ENCODE data around the gene TRIML2. TPM values are rescaled to one million over a fixed set of nuclear protein-coding genes. Genes with fewer than 3 reads are reported as not detected.
A peak's percentile ranks its signal among the peaks of the same experiment; 100 is the strongest.

The TRIML2 gene
- total RNA-seq = not detected
- not detected for polyA plus RNA-seq

DNA sequence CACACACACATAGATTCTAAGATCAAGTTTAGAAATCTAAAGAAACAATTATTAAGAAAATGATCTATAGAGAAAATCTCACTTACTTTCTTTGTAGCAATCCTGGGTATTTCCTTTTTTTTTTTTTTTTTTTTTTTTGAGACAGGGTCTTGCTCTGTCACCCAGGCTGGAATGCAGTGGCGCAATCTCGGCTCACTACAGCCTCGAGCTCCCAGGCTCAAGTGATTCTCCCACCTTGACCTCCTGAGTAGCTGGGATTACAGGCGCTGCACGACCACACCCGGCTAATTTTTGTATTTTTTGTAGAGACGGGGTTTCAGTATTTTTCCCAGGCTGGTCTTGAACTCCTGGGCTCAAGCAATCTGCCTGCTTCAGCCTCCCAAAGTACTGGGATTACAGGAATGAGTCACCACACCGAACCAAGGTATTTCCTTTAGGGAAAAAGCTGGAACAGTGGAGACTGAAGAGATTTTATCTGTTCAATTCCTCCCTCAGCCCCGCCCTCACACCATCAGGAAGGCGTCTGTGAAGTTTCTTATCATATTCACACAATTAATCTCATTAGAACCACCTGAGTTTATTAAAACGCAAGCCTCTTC lies at the start of gene TRIML2:
Gene TRIML2, minus strand, starts transcription at position 447 of the 599 bp plus-strand sequence. CDS start 4,235 bp downstream, outside the sequence.
- peaks cover 0 to 4% of the 10 kb centered on the region in 2 donors for H3K9me3 ChIP-seq (ENCODE audit: control insufficient read depth in 1 of 2, low read length in 2 of 2)
- ChIA-PET CTCF (ENCODE audit: partially characterized antibody) (no interaction called here), POLR2A (ENCODE audit: partially characterized antibody) (no interaction called here)
- no peak within 1 kb of the TSS for H3K27ac Mint-ChIP-seq
- no peaks in the 10 kb centered on the region for H3K27me3 Mint-ChIP-seq
- H3K4me3 Mint-ChIP-seq = no peak within 1 kb of the TSS
- intact Hi-C loops (cut with micrococcal nuclease) = no loop called here
- no peaks in the 10 kb centered on the region for H3K36me3 Mint-ChIP-seq
- H3K9me3 Mint-ChIP-seq = peaks cover 0 to 25% (median 12%) of the 10 kb centered on the region in 8 donors
- H3K4me3 ChIP-seq (ENCODE audit: low read length in 2 of 2) = no peak within 1 kb of the TSS
- no peak for DNase-seq
- no peaks in the 10 kb centered on the region for H3K36me3 ChIP-seq (ENCODE audit: insufficient read depth, low read length)
- H3K4me1 Mint-ChIP-seq = no peaks in the 10 kb centered on the region
- H3K27ac ChIP-seq (ENCODE audit: low read depth, low read length) = no peak within 1 kb of the TSS
- no peaks in the 10 kb centered on the region for H3K27me3 ChIP-seq (ENCODE audit: insufficient read depth, low read length)
- no peaks in the 10 kb centered on the region for H3K4me1 ChIP-seq (ENCODE audit: insufficient read depth, low read length)

GRCh38 chr4:188158336-188158735 lies 48.9 kb upstream of the TRIML2 start:
- no peak for DNase-seq
- Mint-ChIP-seq H3K27ac (no peak overlapping the region), H3K36me3 (no peaks in the 10 kb centered on the region), H3K4me3 (no peak overlapping the region), H3K4me1 (no peaks in the 10 kb centered on the region), H3K27me3 (no peaks in the 10 kb centered on the region), H3K9me3 (peaks cover 0 to 18% (median 7%) of the 10 kb centered on the region in 8 donors)
- Histone ChIP-seq H3K27ac (ENCODE audit: low read depth, low read length) (no peak overlapping the region), H3K4me1 (ENCODE audit: insufficient read depth, low read length) (no peaks in the 10 kb centered on the region), H3K9me3 (ENCODE audit: control insufficient read depth in 1 of 2, low read length in 2 of 2) (no peaks in the 10 kb centered on the region), H3K36me3 (ENCODE audit: insufficient read depth, low read length) (no peaks in the 10 kb centered on the region), H3K27me3 (ENCODE audit: insufficient read depth, low read length) (no peaks in the 10 kb centered on the region), H3K4me3 (ENCODE audit: low read length in 2 of 2) (no peak overlapping the region)
- intact Hi-C loops (cut with micrococcal nuclease) = no loop called here
- POLR2A ChIA-PET (ENCODE audit: partially characterized antibody) = no interaction called here
- CTCF ChIA-PET (ENCODE audit: partially characterized antibody) = no interaction called here

GRCh38 chr4:188154668-188155405 lies 45.4 kb upstream of the TRIML2 start:
- no peaks in the 10 kb centered on the region for H3K27me3 Mint-ChIP-seq
- H3K36me3 Mint-ChIP-seq = no peaks in the 10 kb centered on the region
- no peak overlapping the region for H3K4me3 Mint-ChIP-seq
- no peak for DNase-seq
- ChIA-PET POLR2A (ENCODE audit: partially characterized antibody) (no interaction called here), CTCF (ENCODE audit: partially characterized antibody) (no interaction called here)
- H3K4me1 Mint-ChIP-seq = no peaks in the 10 kb centered on the region
- Histone ChIP-seq H3K4me1 (ENCODE audit: insufficient read depth, low read length) (no peaks in the 10 kb centered on the region), H3K9me3 (ENCODE audit: control insufficient read depth in 1 of 2, low read length in 2 of 2) (no peaks in the 10 kb centered on the region), H3K36me3 (ENCODE audit: insufficient read depth, low read length) (no peaks in the 10 kb centered on the region), H3K27me3 (ENCODE audit: insufficient read depth, low read length) (no peaks in the 10 kb centered on the region), H3K27ac (ENCODE audit: low read depth, low read length) (no peak overlapping the region), H3K4me3 (ENCODE audit: low read length in 2 of 2) (no peak overlapping the region)
- no peak overlapping the region for H3K27ac Mint-ChIP-seq
- intact Hi-C loops (cut with micrococcal nuclease) = no loop called here
- H3K9me3 Mint-ChIP-seq = peaks cover 0 to 20% (median 6%) of the 10 kb centered on the region in 8 donors

DNA sequence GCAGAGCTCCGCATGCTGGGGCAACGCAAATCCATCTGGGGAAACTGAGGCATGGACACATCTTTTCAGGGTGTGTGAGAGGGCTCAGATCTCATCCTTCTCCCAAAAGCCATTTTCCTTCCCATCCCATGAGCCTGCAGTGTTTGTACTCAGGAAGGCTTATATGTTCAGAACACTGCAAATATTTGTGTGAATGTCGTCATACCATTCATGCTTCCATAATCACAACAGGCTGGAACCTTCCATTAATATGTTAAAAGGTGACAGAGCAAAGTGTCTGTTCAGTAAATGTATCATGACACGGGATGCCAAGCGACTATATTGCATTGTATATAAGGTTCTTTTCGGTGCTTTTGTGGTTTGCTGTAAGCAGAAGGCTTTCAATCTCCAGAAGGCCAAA lies 38.4 kb upstream of the TRIML2 start:
- Mint-ChIP-seq H3K27ac (no peak overlapping the region), H3K4me1 (no peaks in the 10 kb centered on the region), H3K36me3 (no peaks in the 10 kb centered on the region), H3K4me3 (no peak overlapping the region), H3K27me3 (no peaks in the 10 kb centered on the region), H3K9me3 (peaks cover 0 to 25% (median 3%) of the 10 kb centered on the region in 8 donors)
- no peak overlapping the region for H3K27ac ChIP-seq (ENCODE audit: low read depth, low read length)
- intact Hi-C loops (cut with micrococcal nuclease) = no loop called here
- no peaks in the 10 kb centered on the region for H3K27me3 ChIP-seq (ENCODE audit: insufficient read depth, low read length)
- no peak overlapping the region for H3K4me3 ChIP-seq (ENCODE audit: low read length in 2 of 2)
- no peak for DNase-seq
- H3K9me3 ChIP-seq (ENCODE audit: control insufficient read depth in 1 of 2, low read length in 2 of 2) = no peaks in the 10 kb centered on the region
- ChIA-PET POLR2A (ENCODE audit: partially characterized antibody) (no interaction called here), CTCF (ENCODE audit: partially characterized antibody) (no interaction called here)
- H3K36me3 ChIP-seq (ENCODE audit: insufficient read depth, low read length) = no peaks in the 10 kb centered on the region
- no peaks in the 10 kb centered on the region for H3K4me1 ChIP-seq (ENCODE audit: insufficient read depth, low read length)

- Mint-ChIP-seq H3K4me1 (no peaks in the 10 kb centered on the region), H3K27me3 (no peaks in the 10 kb centered on the region), H3K27ac (no peak overlapping the region), H3K4me3 (no peak overlapping the region), H3K36me3 (no peaks in the 10 kb centered on the region), H3K9me3 (peaks cover 0 to 25% (median 4%) of the 10 kb centered on the region in 8 donors)
- CTCF ChIA-PET (ENCODE audit: partially characterized antibody) = no interaction called here
- POLR2A ChIA-PET (ENCODE audit: partially characterized antibody) = no interaction called here
- DNase-seq = no peak
- H3K36me3 ChIP-seq (ENCODE audit: insufficient read depth, low read length) = no peaks in the 10 kb centered on the region
- intact Hi-C loops (cut with micrococcal nuclease) = no loop called here
- H3K4me3 ChIP-seq (ENCODE audit: low read length in 2 of 2) = no peak overlapping the region
- no peak overlapping the region for H3K27ac ChIP-seq (ENCODE audit: low read depth, low read length)
- no peaks in the 10 kb centered on the region for H3K9me3 ChIP-seq (ENCODE audit: control insufficient read depth in 1 of 2, low read length in 2 of 2)
- H3K4me1 ChIP-seq (ENCODE audit: insufficient read depth, low read length) = no peaks in the 10 kb centered on the region
- no peaks in the 10 kb centered on the region for H3K27me3 ChIP-seq (ENCODE audit: insufficient read depth, low read length)
Observed at GRCh38 chr4:188147176-188147575, 37.8 kb upstream of the TRIML2 start.

GRCh38 chr4:188146618-188147017 lies 37.2 kb upstream of the TRIML2 start:
- no peaks in the 10 kb centered on the region for H3K36me3 ChIP-seq (ENCODE audit: insufficient read depth, low read length)
- no peaks in the 10 kb centered on the region for H3K4me1 Mint-ChIP-seq
- H3K9me3 ChIP-seq (ENCODE audit: control insufficient read depth in 1 of 2, low read length in 2 of 2) = no peaks in the 10 kb centered on the region
- H3K27me3 ChIP-seq (ENCODE audit: insufficient read depth, low read length) = no peaks in the 10 kb centered on the region
- intact Hi-C loops (cut with micrococcal nuclease) = no loop called here
- POLR2A ChIA-PET (ENCODE audit: partially characterized antibody) = no interaction called here
- H3K27me3 Mint-ChIP-seq = no peaks in the 10 kb centered on the region
- H3K4me3 Mint-ChIP-seq = no peak overlapping the region
- H3K27ac Mint-ChIP-seq = no peak overlapping the region
- H3K9me3 Mint-ChIP-seq = peaks cover 0 to 25% (median 5%) of the 10 kb centered on the region in 8 donors
- no peaks in the 10 kb centered on the region for H3K4me1 ChIP-seq (ENCODE audit: insufficient read depth, low read length)
- CTCF ChIA-PET (ENCODE audit: partially characterized antibody) = no interaction called here
- no peaks in the 10 kb centered on the region for H3K36me3 Mint-ChIP-seq
- H3K4me3 ChIP-seq (ENCODE audit: low read length in 2 of 2) = no peak overlapping the region
- DNase-seq = no peak
- no peak overlapping the region for H3K27ac ChIP-seq (ENCODE audit: low read depth, low read length)

GRCh38 chr4:188145601-188146000 lies 36.2 kb upstream of the TRIML2 start:
- no peak overlapping the region for H3K27ac ChIP-seq (ENCODE audit: low read depth, low read length)
- no peaks in the 10 kb centered on the region for H3K27me3 Mint-ChIP-seq
- H3K4me1 Mint-ChIP-seq = no peaks in the 10 kb centered on the region
- H3K9me3 ChIP-seq (ENCODE audit: control insufficient read depth in 1 of 2, low read length in 2 of 2) = no peaks in the 10 kb centered on the region
- peaks cover 0 to 27% (median 7%) of the 10 kb centered on the region in 8 donors for H3K9me3 Mint-ChIP-seq
- no peaks in the 10 kb centered on the region for H3K36me3 ChIP-seq (ENCODE audit: insufficient read depth, low read length)
- POLR2A ChIA-PET (ENCODE audit: partially characterized antibody) = no interaction called here
- H3K4me3 ChIP-seq (ENCODE audit: low read length in 2 of 2) = no peak overlapping the region
- H3K36me3 Mint-ChIP-seq = no peaks in the 10 kb centered on the region
- H3K27me3 ChIP-seq (ENCODE audit: insufficient read depth, low read length) = no peaks in the 10 kb centered on the region
- intact Hi-C loops (cut with micrococcal nuclease) = no loop called here
- CTCF ChIA-PET (ENCODE audit: partially characterized antibody) = no interaction called here
- H3K4me3 Mint-ChIP-seq = no peak overlapping the region
- H3K27ac Mint-ChIP-seq = peak overlapping the region in 1 of 7 donors; percentile 43
- DNase-seq = no peak
- no peaks in the 10 kb centered on the region for H3K4me1 ChIP-seq (ENCODE audit: insufficient read depth, low read length)

Measured in CD4-positive, alpha-beta memory T cell (primary cell).